Measurements from ENCODE around the gene C14orf93. TPM values are rescaled to one million over a fixed set of nuclear protein-coding genes. Genes with fewer than 3 reads are reported as not detected.

Gene C14orf93, protein sequence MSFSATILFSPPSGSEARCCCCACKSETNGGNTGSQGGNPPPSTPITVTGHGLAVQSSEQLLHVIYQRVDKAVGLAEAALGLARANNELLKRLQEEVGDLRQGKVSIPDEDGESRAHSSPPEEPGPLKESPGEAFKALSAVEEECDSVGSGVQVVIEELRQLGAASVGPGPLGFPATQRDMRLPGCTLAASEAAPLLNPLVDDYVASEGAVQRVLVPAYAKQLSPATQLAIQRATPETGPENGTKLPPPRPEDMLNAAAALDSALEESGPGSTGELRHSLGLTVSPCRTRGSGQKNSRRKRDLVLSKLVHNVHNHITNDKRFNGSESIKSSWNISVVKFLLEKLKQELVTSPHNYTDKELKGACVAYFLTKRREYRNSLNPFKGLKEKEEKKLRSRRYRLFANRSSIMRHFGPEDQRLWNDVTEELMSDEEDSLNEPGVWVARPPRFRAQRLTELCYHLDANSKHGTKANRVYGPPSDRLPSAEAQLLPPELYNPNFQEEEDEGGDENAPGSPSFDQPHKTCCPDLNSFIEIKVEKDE
- total RNA-seq, result 6.3 TPM

DNA sequence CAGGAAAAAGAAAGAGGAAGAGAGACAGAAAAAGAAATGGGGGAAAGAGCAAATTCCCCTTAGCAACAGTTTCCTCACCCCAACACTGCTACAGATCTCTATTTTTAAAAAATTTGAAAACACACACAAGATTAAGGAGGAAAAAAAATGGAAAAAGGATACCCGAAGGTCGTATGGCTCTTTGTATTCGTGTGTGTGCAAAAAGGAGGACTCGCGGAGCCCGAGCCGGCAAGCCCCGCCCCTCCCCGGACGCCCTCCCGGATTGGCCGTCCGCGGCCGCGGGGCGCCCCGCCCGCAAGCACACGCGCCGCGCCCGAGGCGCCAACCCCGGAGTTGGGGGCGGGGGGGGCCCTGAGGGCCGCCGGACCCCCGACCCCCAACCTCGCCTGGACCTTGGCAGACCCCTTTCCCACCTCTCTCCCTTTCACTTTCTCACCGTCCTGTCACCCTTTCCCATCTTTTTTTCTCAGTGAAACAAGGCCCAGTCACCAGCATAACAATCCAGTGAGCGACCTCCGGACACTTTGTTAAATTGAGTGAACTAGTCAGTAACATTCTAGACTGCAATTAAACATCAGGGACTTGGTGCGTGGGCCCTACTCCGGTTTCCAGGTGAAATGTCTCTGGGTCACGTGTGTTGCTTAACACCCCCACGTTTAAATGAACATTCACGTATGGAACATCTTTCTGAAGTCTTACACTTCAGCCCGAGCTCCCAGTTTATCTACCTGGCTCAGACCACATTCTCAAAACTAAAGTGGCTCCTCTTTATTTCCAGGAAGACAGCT, at the start of gene C14orf93:
TSS of gene C14orf93 (minus strand) at position 205 of the 788 bp plus-strand sequence. CDS start 11,120 bp downstream, outside the sequence.

DNA sequence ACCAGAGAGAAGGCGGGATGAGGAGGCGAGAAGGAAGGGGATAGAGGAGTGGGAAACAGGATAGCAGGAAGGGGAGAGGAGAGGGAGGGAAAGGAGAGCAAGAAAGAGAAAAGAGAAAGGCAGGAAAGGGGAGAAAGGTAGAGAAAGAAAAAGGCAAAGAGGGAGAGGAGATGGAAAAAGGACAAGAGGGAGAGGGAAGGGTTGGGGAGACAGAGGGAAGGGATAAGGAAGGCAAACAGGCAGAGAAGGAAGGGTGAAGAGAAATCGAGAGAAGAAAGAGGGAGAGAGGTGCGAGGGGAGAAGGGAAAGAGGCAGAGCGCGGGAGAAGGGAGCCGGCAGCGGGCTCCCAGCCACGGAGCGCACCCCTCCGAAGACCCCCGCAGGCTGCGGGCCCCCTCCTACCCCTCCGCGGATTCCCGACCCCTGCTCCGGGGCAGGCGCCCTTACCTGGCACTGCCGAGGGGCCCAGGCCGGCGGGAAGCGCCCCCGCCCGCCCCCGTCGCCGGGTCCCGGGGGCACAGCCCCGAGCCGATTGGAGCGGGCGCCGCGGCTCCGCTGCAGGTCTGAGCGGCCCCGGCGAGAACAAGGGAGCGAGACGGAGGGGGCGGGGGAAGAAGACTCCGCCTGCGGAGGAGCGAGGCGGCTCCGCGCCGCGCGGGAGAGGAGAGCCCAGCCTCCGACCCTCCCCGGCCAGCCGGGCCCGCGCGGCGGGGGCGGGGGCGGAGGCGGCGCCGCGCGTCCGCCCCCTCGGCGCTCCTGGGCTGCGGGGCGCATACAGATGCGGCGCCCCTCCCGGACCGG, 47.2 kb upstream of the C14orf93 start, which contains the start of gene CDH24:
TSS of gene CDH24 (minus strand) at position 565 of the 801 bp plus-strand sequence. CDS start 1,787 bp downstream, outside the sequence.

DNA sequence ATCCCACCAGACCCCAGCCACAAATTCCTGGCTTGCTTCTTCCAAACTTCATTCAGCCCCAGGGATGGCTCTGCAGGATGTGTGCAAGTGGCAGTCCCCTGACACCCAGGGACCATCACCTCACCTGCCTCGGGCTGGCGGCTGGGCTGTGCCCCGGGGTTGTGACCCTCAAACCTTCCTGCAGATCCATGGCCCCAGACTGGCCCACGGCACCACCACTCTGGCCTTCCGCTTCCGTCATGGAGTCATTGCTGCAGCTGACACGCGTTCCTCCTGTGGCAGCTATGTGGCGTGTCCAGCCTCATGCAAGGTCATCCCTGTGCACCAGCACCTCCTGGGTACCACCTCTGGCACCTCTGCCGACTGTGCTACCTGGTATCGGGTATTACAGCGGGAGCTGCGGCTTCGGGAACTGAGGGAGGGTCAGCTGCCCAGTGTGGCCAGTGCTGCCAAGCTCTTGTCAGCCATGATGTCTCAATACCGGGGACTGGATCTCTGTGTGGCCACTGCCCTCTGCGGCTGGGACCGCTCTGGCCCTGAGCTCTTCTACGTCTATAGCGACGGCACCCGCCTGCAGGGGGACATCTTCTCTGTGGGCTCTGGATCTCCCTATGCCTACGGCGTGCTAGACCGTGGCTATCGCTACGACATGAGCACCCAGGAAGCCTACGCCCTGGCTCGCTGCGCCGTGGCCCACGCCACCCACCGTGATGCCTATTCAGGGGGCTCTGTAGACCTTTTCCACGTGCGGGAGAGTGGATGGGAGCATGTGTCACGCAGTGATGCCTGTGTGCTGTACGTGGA, 32.4 kb upstream of the C14orf93 start, which contains the start of gene PSMB11:
TSS of gene PSMB11 (plus strand) at position 51 of the 804 bp plus-strand sequence. CDS start at position 65, 14 bp downstream.

DNA sequence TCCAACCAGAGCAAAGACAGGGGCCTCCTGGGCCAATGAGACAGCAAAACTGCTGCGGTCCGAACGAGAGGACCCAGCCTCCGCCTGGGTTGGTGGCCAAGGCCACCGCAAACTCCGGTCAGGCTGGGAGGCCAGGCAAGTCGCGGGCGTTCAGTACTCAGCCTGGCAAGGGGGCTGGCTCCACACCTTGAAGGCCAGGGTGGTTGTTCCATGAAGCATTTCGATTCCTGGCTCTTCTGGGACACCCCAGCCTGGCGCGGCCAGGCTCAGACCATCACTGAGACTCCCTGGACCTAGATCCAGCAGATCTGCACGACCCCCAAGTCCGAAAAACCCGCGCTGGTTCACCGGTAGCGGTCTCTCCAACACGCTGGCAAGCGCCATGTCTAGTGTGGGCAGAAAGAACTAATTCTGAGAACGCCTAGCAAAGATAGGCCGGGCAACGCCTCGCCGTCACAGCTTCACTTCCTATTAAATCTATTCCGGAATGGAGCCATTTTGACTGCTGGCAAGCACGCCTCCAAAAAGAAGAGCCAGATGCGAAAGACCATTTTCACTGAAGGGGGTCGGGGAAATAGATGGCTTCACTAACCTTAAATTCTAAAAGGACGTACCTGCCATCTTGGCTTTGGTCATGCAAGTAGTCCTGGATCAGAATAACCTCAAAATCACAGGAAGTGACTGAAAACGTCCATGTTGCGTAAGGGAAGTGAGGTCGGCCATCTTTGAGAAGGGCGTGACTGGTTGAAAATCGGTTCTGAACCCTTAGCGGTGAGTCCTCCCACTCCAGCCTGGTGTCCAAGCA, 24.8 kb upstream of the C14orf93 start, which contains the start of gene PSMB5:
TSS of gene PSMB5 (minus strand) at position 403 of the 805 bp plus-strand sequence. CDS start at position 384, 19 bp downstream.

DNA sequence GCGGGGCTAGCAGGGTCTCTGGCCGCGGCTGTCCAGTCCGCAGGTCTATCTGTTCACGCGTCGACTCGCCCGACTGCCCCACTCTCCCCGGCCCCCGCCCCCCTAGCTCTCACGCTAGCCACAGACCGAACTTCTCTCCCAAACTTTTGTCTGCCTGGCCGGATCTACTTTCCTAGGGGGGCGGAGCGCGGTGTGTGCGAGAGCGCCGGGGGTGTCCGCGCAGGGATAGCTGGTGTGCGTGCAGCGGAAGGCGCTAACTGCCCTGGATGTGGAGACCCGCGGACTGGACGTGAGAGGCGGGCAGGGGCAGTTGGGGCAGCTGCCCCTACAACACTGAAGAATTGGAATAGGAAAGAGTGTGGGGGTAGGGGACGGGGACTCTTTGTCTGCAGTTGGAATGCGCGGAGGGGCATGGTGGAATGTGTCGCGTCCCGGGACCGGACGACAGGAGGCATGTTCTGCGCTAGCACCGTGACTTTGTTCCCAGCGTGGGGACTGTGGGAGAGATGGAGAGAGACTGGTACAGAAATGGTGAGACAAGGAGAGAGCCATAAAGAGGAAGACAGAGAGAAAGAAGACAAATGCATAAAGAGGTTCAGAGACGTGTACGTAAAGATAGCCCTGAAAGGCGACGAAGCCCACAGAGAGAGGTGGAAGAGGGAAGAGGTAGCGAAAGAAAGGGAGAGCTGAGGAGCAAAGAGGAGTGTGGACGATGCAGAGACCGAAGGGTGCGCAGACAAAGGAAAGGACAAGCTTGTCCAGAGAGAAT, 27.3 kb downstream of the C14orf93 start, which contains the start of gene AJUBA:
TSS of gene AJUBA (minus strand) at position 75 of the 769 bp plus-strand sequence. CDS start 285 bp downstream, outside the sequence.

Other genes starting within 250 kb of the C14orf93 start
- 46.0 TPM for gene OXA1L, start 243.5 kb downstream of the C14orf93 start, total RNA-seq
- gene SLC7A7, start 194.7 kb downstream of the C14orf93 start, total RNA-seq, result 2.8 TPM
- 18.2 TPM for gene MRPL52, start 180.3 kb downstream of the C14orf93 start, total RNA-seq
- 8.5 TPM for gene MMP14, start 173.6 kb downstream of the C14orf93 start, total RNA-seq
- gene LRP10, start 138.4 kb downstream of the C14orf93 start, total RNA-seq, result 4.1 TPM
- 1.9 TPM for gene REM2, start 126.9 kb downstream of the C14orf93 start, total RNA-seq
- gene RBM23, start 91.0 kb downstream of the C14orf93 start, total RNA-seq, result 66.0 TPM
- gene PRMT5, start 80.8 kb downstream of the C14orf93 start, total RNA-seq, result 46.6 TPM
- gene HAUS4, start 53.1 kb downstream of the C14orf93 start, total RNA-seq, result 27.2 TPM
- 4.7 TPM for gene AJUBA, start 27.6 kb downstream of the C14orf93 start, total RNA-seq
- 127 TPM for gene PSMB5, start 24.8 kb upstream of the C14orf93 start, total RNA-seq
- gene PSMB11, start 32.1 kb upstream of the C14orf93 start, total RNA-seq, result not detected
- gene CDH24, start 47.4 kb upstream of the C14orf93 start, total RNA-seq, result 22.5 TPM
- gene ACIN1, start 85.0 kb upstream of the C14orf93 start, total RNA-seq, result 161 TPM
- gene C14orf119, start 85.4 kb upstream of the C14orf93 start, total RNA-seq, result 14.4 TPM
- gene CIROP, start 94.8 kb upstream of the C14orf93 start, total RNA-seq, result not detected
- not detected for gene CEBPE, start 109.1 kb upstream of the C14orf93 start, total RNA-seq
- 5.0 TPM for gene SLC7A8, start 173.5 kb upstream of the C14orf93 start, total RNA-seq
- not detected for gene RNF212B, start 227.8 kb upstream of the C14orf93 start, total RNA-seq

All from parietal lobe (tissue), 1 donor.